CD14-positive monocyte (primary cell): Measurements from ENCODE around the gene PER1. TPM values are rescaled to one million over a fixed set of nuclear protein-coding genes. Genes with fewer than 3 reads are reported as not detected.

ENCODE experiments used
- DNase-seq, 3 donors: peaks; one replicate each; pipeline ENCODE4 v3.0.0-alpha.2; 2011 to 2022
- H2AFZ ChIP-seq: 2 replicates; pipeline ENCODE4 v1.6.0; 2012; ENCODE audit warnings: mild to moderate bottlenecking, low read depth, low read length, inconsistent platforms; ENCODE audit not compliant: insufficient read depth, poor library complexity, severe bottlenecking
- H3K27ac ChIP-seq, 2 donors: 1 replicate in 1 of 2; 2 replicates in 1 of 2; pipeline ENCODE4 v1.5.1; 2012 to 2013; ENCODE audit warnings: low read length in 2 of 2, control low read depth in 1 of 2, inconsistent platforms in 1 of 2, low read depth in 1 of 2, mild to moderate bottlenecking in 1 of 2
- H3K27me3 ChIP-seq, 2 donors: one replicate each; pipeline versions ENCODE4 v1.6.0 to v1.6.1; 2011 to 2013; ENCODE audit warnings: low read length in 2 of 2; ENCODE audit not compliant: control insufficient read depth in 2 of 2, insufficient read depth in 2 of 2
- H3K36me3 ChIP-seq, 2 donors: replicated peaks in 1 of 2; 1 replicate in 1 of 2; 2 replicates in 1 of 2; pipeline versions ENCODE4 v1.5.1 to v1.6.1; 2012 to 2013; ENCODE audit warnings: low read length in 2 of 2, control low read depth in 1 of 2, inconsistent platforms in 1 of 2, mild to moderate bottlenecking in 1 of 2; ENCODE audit not compliant: insufficient read depth in 2 of 2, control insufficient read depth in 1 of 2
- H3K4me1 ChIP-seq, 2 donors: 1 replicate in 1 of 2; 2 replicates in 1 of 2; pipeline versions ENCODE4 v1.5.1 to v1.6.1; 2012 to 2013; ENCODE audit warnings: low read length in 2 of 2, control low read depth in 1 of 2, inconsistent platforms in 1 of 2, mild to moderate bottlenecking in 1 of 2, moderate library complexity in 1 of 2; ENCODE audit not compliant: insufficient read depth in 2 of 2, control insufficient read depth in 1 of 2
- H3K4me2 ChIP-seq: replicated peaks from 2 replicates; pipeline ENCODE3; 2012; ENCODE audit warnings: low read length, moderate library complexity, mild to moderate bottlenecking; ENCODE audit not compliant: poor library complexity, severe bottlenecking; ENCODE audit errors: extremely low read depth
- H3K4me3 ChIP-seq, 3 experiments: fragments of 200-600 bp in 1 of 3; sonication (generic) in 1 of 3; replicated peaks in 1 of 3; 1 replicate in 2 of 3; 2 replicates in 1 of 3; pipeline ENCODE4 v1.5.1; 2011 to 2013; ENCODE audit warnings: low read length in 3 of 3, mild to moderate bottlenecking in 3 of 3, control low read depth in 2 of 3, low read depth in 2 of 3, inconsistent platforms in 1 of 3, moderate library complexity in 1 of 3
- H3K79me2 ChIP-seq: 2 replicates; pipeline ENCODE4 v1.6.0; 2012; ENCODE audit warnings: mild to moderate bottlenecking, control low read depth, inconsistent platforms, low read length, moderate library complexity; ENCODE audit not compliant: insufficient read depth
- H3K9ac ChIP-seq: 2 replicates; pipeline ENCODE4 v1.6.0; 2017; ENCODE audit warnings: low read length, mild to moderate bottlenecking; ENCODE audit not compliant: insufficient read depth, poor library complexity, severe bottlenecking
- H3K9me3 ChIP-seq, 2 donors: replicated peaks in 1 of 2; 1 replicate in 1 of 2; 2 replicates in 1 of 2; pipeline versions ENCODE4 v1.5.1 to v1.6.1; 2012 to 2013; ENCODE audit warnings: low read length in 2 of 2, control low read depth in 1 of 2; ENCODE audit not compliant: control insufficient read depth in 1 of 2, insufficient read depth in 1 of 2
- H4K20me1 ChIP-seq: 2 replicates; pipeline ENCODE4 v1.6.0; 2012; ENCODE audit warnings: mild to moderate bottlenecking, low read length, control low read depth, moderate library complexity; ENCODE audit not compliant: insufficient read depth
- H3K27ac Mint-ChIP-seq, 7 donors: one replicate each; pipeline ENCODE4 v1.8.0; 2020; ENCODE audit warnings: mild to moderate bottlenecking in 7 of 7, mixed read lengths in 7 of 7, moderate library complexity in 6 of 7, inconsistent platforms in 2 of 7
- H3K27me3 Mint-ChIP-seq, 3 donors: one replicate each; pipeline ENCODE4 v1.8.0; 2021 to 2022; ENCODE audit warnings: low read depth in 3 of 3, mild to moderate bottlenecking in 3 of 3, mixed read lengths in 3 of 3, moderate library complexity in 3 of 3, inconsistent platforms in 1 of 3
- H3K36me3 Mint-ChIP-seq, 2 donors: one replicate each; pipeline ENCODE4 v1.8.0; 2020; ENCODE audit warnings: mixed read lengths in 2 of 2, inconsistent platforms in 1 of 2, mild to moderate bottlenecking in 1 of 2
- H3K4me1 Mint-ChIP-seq: one replicate; pipeline ENCODE4 v1.8.0; 2020; ENCODE audit warnings: mild to moderate bottlenecking, mixed read lengths
- H3K4me3 Mint-ChIP-seq, 2 donors: one replicate each; pipeline ENCODE4 v1.8.0; 2020; ENCODE audit warnings: mild to moderate bottlenecking in 2 of 2, mixed read lengths in 2 of 2, moderate library complexity in 1 of 2
- H3K9me3 Mint-ChIP-seq, 7 donors: one replicate each; pipeline ENCODE4 v1.8.0; 2020 to 2022; ENCODE audit warnings: mixed read lengths in 7 of 7, mild to moderate bottlenecking in 6 of 7, moderate library complexity in 6 of 7, inconsistent platforms in 2 of 7
- CTCF ChIP-seq: fragments of 200-600 bp; IDR thresholded peaks from one replicate; pipeline ENCODE4 v1.8.0; 2022; ENCODE audit warnings: antibody characterized with exemption, mild to moderate bottlenecking
- WGBS: methylation state at CpG from one replicate; pipeline ENCODE4 v1.1.5; 2013; ENCODE audit warnings: missing lambda C conversion rate; ENCODE audit not compliant: insufficient coverage; 5-methylcytosine and 5-hydroxymethylcytosine counted together
- intact Hi-C, 2 donors: fragments of 100-400 bp; cut with micrococcal nuclease; formaldehyde crosslinking; loops; one replicate each; pipeline versions ENCODE4 v1.15.0 to v1.15.1; 2023
- polyA plus RNA-seq, 3 donors: library from polyadenylated mRNA; depleted of rRNA in 1 of 3; unstranded in 2 of 3; stranded (reverse) in 1 of 3; fragments of 300-500 nt in 2 of 3; fragments of >200 nt in 1 of 3; fragmentation: Illumina TruSeq in 2 of 3; gene quantifications; 1 replicate in 2 of 3; 2 replicates in 1 of 3; pipeline ENCODE4 v1.2.3, GENCODE V29; 2012 to 2021

Gene PER1
- polyA plus RNA-seq, 3 donors: 5.6 to 457 (median 9.6) TPM

- Histone ChIP-seq H3K27me3 (peaks cover 0 to 12% of the 10 kb centered on the region in 2 donors), H3K4me2 (no peak overlapping the region), H3K4me1 (peaks cover 9 to 11% of the 10 kb centered on the region in 2 donors), H2AFZ (no peak overlapping the region), H4K20me1 (no peaks in the 10 kb centered on the region), H3K9ac (no peak overlapping the region), H3K9me3 (no peaks in the 10 kb centered on the region), H3K27ac (no peak overlapping the region), H3K79me2 (no peaks in the 10 kb centered on the region), H3K36me3 (no peaks in the 10 kb centered on the region), H3K4me3 (no peak overlapping the region)
- H3K27ac Mint-ChIP-seq: peak overlapping the region in 1 of 7 donors; percentile 5
- peaks cover 9 to 33% (median 17%) of the 10 kb centered on the region in 3 donors for H3K27me3 Mint-ChIP-seq
- no peak for TF ChIP-seq CTCF
- H3K4me1 Mint-ChIP-seq: peaks cover 9% of the 10 kb centered on the region
- intact Hi-C loops: no loop called here
- H3K9me3 Mint-ChIP-seq: peaks cover 0 to 1% (median 0%) of the 10 kb centered on the region in 7 donors
- H3K4me3 Mint-ChIP-seq: no peak overlapping the region
- H3K36me3 Mint-ChIP-seq: no peaks in the 10 kb centered on the region
- no peak for DNase-seq
- WGBS: 81% methylated on average over 4 of the region's 5 CpGs
Measured at GRCh38 chr17:8105957-8106398, 46.2 kb downstream of the PER1 start.

- H3K27ac Mint-ChIP-seq: no peak overlapping the region
- Histone ChIP-seq H2AFZ (no peak overlapping the region), H3K4me2 (no peak overlapping the region), H3K9ac (no peak overlapping the region), H4K20me1 (no peaks in the 10 kb centered on the region), H3K9me3 (no peaks in the 10 kb centered on the region), H3K27me3 (peaks cover 0 to 3% of the 10 kb centered on the region in 2 donors), H3K79me2 (no peaks in the 10 kb centered on the region), H3K27ac (no peak overlapping the region), H3K4me3 (no peak overlapping the region), H3K4me1 (peaks cover 3 to 4% of the 10 kb centered on the region in 2 donors), H3K36me3 (no peaks in the 10 kb centered on the region)
- H3K4me1 Mint-ChIP-seq: peaks cover 7% of the 10 kb centered on the region
- WGBS: 51% methylated on average over 8 of the region's 8 CpGs
- TF ChIP-seq CTCF: no peak
- H3K36me3 Mint-ChIP-seq: no peaks in the 10 kb centered on the region
- no peak for DNase-seq
- H3K4me3 Mint-ChIP-seq: no peak overlapping the region
- peaks cover 2 to 23% (median 10%) of the 10 kb centered on the region in 3 donors for H3K27me3 Mint-ChIP-seq
- intact Hi-C loops: loop anchor here in 1 of 2 donors (5.0 kb wide), 1 partner anchor 38 kb away; no protein-coding TSS in a partner anchor
- H3K9me3 Mint-ChIP-seq: peaks cover 0 to 1% (median 0%) of the 10 kb centered on the region in 7 donors
Measured at GRCh38 chr17:8104911-8105310, 47.3 kb downstream of the PER1 start.
